A172 (cell line): ENCODE measurements around the gene COL25A1. TPM values are rescaled to one million over a fixed set of nuclear protein-coding genes. Genes with fewer than 3 reads are reported as not detected.
A peak's percentile ranks its signal among the peaks of the same experiment; 100 is the strongest.

ENCODE experiments used
- DNase-seq: peaks from one replicate; pipeline ENCODE4 v3.0.0-alpha.2; 2015; ENCODE audit warnings: low spot score
- total RNA-seq: library from RNA; depleted of rRNA; stranded (reverse); fragments of >200 nt; shearing (Covaris generic); gene quantifications from 2 replicates; pipeline ENCODE4 v1.2.3, GENCODE V29; 2014

Gene COL25A1
- total RNA-seq, 1 experiment from 2014 or later = not detected

GRCh38 chr4:108867476-108867875 lies 435.0 kb downstream of the COL25A1 start:
- DNase-seq = no peak

GRCh38 chr4:108861334-108861733 lies 441.1 kb downstream of the COL25A1 start:
- DNase-seq = no peak

- DNase-seq = no peak
Observed at GRCh38 chr4:108854786-108855185, 447.7 kb downstream of the COL25A1 start.

- no peak for DNase-seq
Observed at GRCh38 chr4:108852691-108853090, 449.8 kb downstream of the COL25A1 start.

- DNase-seq = no peak
Observed at GRCh38 chr4:108851366-108851765, 451.1 kb downstream of the COL25A1 start.

GRCh38 chr4:108850219-108850649 lies 452.2 kb downstream of the COL25A1 start:
- no peak for DNase-seq

GRCh38 chr4:108849611-108850168 lies 452.8 kb downstream of the COL25A1 start:
- peak; percentile 55 for DNase-seq

- DNase-seq = no peak
Observed at GRCh38 chr4:108846568-108846967, 455.9 kb downstream of the COL25A1 start.

GRCh38 chr4:108840426-108840975 lies 462.0 kb downstream of the COL25A1 start:
- no peak for DNase-seq

GRCh38 chr4:108839333-108839732 lies 463.1 kb downstream of the COL25A1 start:
- DNase-seq = no peak

- no peak for DNase-seq
Observed at GRCh38 chr4:108838451-108838850, 464.0 kb downstream of the COL25A1 start.

GRCh38 chr4:108834835-108835384 lies 467.5 kb downstream of the COL25A1 start:
- DNase-seq = peak; percentile 46

- DNase-seq = peak; percentile 44
Observed at GRCh38 chr4:108834166-108834834, 468.2 kb downstream of the COL25A1 start.

- no peak for DNase-seq
Observed at GRCh38 chr4:108833046-108833445, 469.4 kb downstream of the COL25A1 start.

- no peak for DNase-seq
Observed at GRCh38 chr4:108831886-108832285, 470.6 kb downstream of the COL25A1 start.

- no peak for DNase-seq
Observed at GRCh38 chr4:108831291-108831690, 471.2 kb downstream of the COL25A1 start.

GRCh38 chr4:108830509-108831244 lies 471.8 kb downstream of the COL25A1 start:
- no peak for DNase-seq

- no peak for DNase-seq
Observed at GRCh38 chr4:108829966-108830492, 472.4 kb downstream of the COL25A1 start.

GRCh38 chr4:108828620-108829019 lies 473.8 kb downstream of the COL25A1 start:
- DNase-seq = no peak

- no peak for DNase-seq
Observed at GRCh38 chr4:108825737-108826136, 476.7 kb downstream of the COL25A1 start.

- DNase-seq = no peak
Observed at GRCh38 chr4:108821351-108821930, 481.0 kb downstream of the COL25A1 start.
